Loucy (cell line): ENCODE measurements around the gene PIGT.

Source experiments
- H2AFZ ChIP-seq: fragments of 200-600 bp; sonication (generic); 2 replicates; pipeline ENCODE4 v1.6.0; 2016; ENCODE audit warnings: antibody characterized with exemption, mild to moderate bottlenecking, low read length, moderate library complexity
- H3F3A ChIP-seq: fragments of 200-600 bp; 2 replicates; pipeline ENCODE4 v1.6.0; 2016; ENCODE audit warnings: antibody characterized with exemption, low read depth, mild to moderate bottlenecking
- H3K27me3 ChIP-seq: fragments of 200-600 bp; sonication (generic); 2 replicates; pipeline ENCODE4 v1.6.1; 2014; ENCODE audit warnings: low read length, mild to moderate bottlenecking; ENCODE audit not compliant: insufficient read depth, poor library complexity, severe bottlenecking
- H3K36me3 ChIP-seq: fragments of 200-600 bp; sonication (generic); 2 replicates; pipeline ENCODE4 v1.6.1; 2016; ENCODE audit warnings: low read length; ENCODE audit not compliant: insufficient read depth
- H3K4me1 ChIP-seq: fragments of 200-600 bp; sonication (generic); 2 replicates; pipeline ENCODE4 v1.5.1; 2014; ENCODE audit warnings: low read length, mild to moderate bottlenecking; ENCODE audit not compliant: insufficient read depth, poor library complexity, severe bottlenecking
- H3K4me2 ChIP-seq: fragments of 200-600 bp; sonication (generic); 2 replicates; pipeline ENCODE4 v1.6.0; 2014; ENCODE audit warnings: antibody characterized with exemption, low read length, low read depth, mild to moderate bottlenecking; ENCODE audit not compliant: poor library complexity, severe bottlenecking
- H3K4me3 ChIP-seq: fragments of 200-600 bp; sonication (generic); 2 replicates; pipeline ENCODE4 v1.5.1; 2014; ENCODE audit warnings: low read length, mild to moderate bottlenecking, mixed read lengths; ENCODE audit not compliant: poor library complexity, severe bottlenecking
- H3K79me2 ChIP-seq: fragments of 200-600 bp; sonication (generic); 2 replicates; pipeline ENCODE4 v1.6.1; 2014; ENCODE audit warnings: low read length; ENCODE audit not compliant: insufficient read depth
- H3K9ac ChIP-seq: fragments of 200-600 bp; sonication (generic); 2 replicates; pipeline ENCODE4 v1.6.0; 2014; ENCODE audit warnings: mild to moderate bottlenecking, low read depth, low read length, moderate library complexity; ENCODE audit not compliant: poor library complexity, severe bottlenecking
- H3K9me2 ChIP-seq: fragments of 200-600 bp; sonication (generic); replicated peaks from 2 replicates; pipeline ENCODE4 v1.6.1; 2016; ENCODE audit warnings: low read depth, low read length, mixed read lengths
- H3K9me3 ChIP-seq: fragments of 200-600 bp; sonication (generic); 2 replicates; pipeline ENCODE4 v1.6.1; 2014; ENCODE audit warnings: mild to moderate bottlenecking, antibody characterized with exemption, low read length, low read depth; ENCODE audit not compliant: insufficient read depth
- H4K20me1 ChIP-seq: fragments of 200-600 bp; sonication (generic); 2 replicates; pipeline ENCODE4 v1.6.0; 2014; ENCODE audit warnings: antibody characterized with exemption, low read length, mild to moderate bottlenecking; ENCODE audit not compliant: insufficient read depth, poor library complexity, severe bottlenecking
- EZH2phosphoT487 ChIP-seq: fragments of 200-600 bp; IDR thresholded peaks from 2 replicates; pipeline ENCODE4 v1.6.1; 2018; ENCODE audit warnings: antibody characterized with exemption, mild to moderate bottlenecking, moderate library complexity, borderline replicate concordance
- TF ChIP-seq, protein P1 (sequence below): fragments of 200-600 bp; sonication (generic); conservative IDR thresholded peaks from 2 replicates; pipeline ENCODE4 v1.5.1; 2014; ENCODE audit warnings: mild to moderate bottlenecking, antibody characterized with exemption, low read length

Gene PIGT

GRCh38 chr20:45395114-45395415, 20.9 kb upstream of the PIGT start:
- H2AFZ ChIP-seq, result no peak overlapping the region
- TF ChIP-seq EZH2phosphoT487, result no peak
- TF ChIP-seq, protein P1, sequence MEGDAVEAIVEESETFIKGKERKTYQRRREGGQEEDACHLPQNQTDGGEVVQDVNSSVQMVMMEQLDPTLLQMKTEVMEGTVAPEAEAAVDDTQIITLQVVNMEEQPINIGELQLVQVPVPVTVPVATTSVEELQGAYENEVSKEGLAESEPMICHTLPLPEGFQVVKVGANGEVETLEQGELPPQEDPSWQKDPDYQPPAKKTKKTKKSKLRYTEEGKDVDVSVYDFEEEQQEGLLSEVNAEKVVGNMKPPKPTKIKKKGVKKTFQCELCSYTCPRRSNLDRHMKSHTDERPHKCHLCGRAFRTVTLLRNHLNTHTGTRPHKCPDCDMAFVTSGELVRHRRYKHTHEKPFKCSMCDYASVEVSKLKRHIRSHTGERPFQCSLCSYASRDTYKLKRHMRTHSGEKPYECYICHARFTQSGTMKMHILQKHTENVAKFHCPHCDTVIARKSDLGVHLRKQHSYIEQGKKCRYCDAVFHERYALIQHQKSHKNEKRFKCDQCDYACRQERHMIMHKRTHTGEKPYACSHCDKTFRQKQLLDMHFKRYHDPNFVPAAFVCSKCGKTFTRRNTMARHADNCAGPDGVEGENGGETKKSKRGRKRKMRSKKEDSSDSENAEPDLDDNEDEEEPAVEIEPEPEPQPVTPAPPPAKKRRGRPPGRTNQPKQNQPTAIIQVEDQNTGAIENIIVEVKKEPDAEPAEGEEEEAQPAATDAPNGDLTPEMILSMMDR, result no peak
- no peaks in the 10 kb centered on the region for H3K36me3 ChIP-seq
- no peaks in the 10 kb centered on the region for H3K27me3 ChIP-seq
- H3F3A ChIP-seq, result no peaks in the 10 kb centered on the region
- H3K4me2 ChIP-seq, result no peak overlapping the region
- H3K79me2 ChIP-seq, result no peaks in the 10 kb centered on the region
- H3K9me2 ChIP-seq, result no peaks in the 10 kb centered on the region
- no peaks in the 10 kb centered on the region for H4K20me1 ChIP-seq
- H3K4me3 ChIP-seq, result no peak overlapping the region
- no peaks in the 10 kb centered on the region; the same call in 1 of the 2 replicates for H3K9me3 ChIP-seq
- no peak overlapping the region for H3K9ac ChIP-seq
- no peaks in the 10 kb centered on the region for H3K4me1 ChIP-seq

DNA sequence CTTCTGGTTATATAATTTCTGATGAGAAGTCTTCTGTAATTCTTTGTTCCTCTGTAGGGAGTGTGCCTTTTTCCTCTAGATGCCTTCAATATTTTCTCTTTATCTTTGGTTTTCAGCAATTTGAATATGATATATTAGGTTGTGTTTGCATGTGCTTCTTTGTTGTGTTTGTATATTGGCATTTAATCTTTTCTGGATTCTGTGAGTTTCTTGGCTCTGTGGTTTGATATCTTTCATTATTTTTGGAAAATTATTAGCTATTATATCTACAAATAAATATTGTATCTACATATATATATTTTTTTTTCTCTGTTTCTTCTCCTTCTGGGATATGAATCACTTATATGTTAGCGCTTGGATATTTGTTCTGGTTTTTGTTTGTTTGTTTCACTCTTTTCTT, 16.9 kb upstream of the PIGT start:
- H3K4me1 ChIP-seq, result no peaks in the 10 kb centered on the region
- H3K36me3 ChIP-seq, result no peaks in the 10 kb centered on the region
- H4K20me1 ChIP-seq, result no peaks in the 10 kb centered on the region
- no peaks in the 10 kb centered on the region for H3K79me2 ChIP-seq
- no peak overlapping the region for H2AFZ ChIP-seq
- peaks cover 6% of the 10 kb centered on the region; the same call in 1 of the 2 replicates for H3K9me3 ChIP-seq
- no peak overlapping the region for H3K4me2 ChIP-seq
- H3K9ac ChIP-seq, result no peak overlapping the region
- H3F3A ChIP-seq, result no peaks in the 10 kb centered on the region
- no peak overlapping the region for H3K4me3 ChIP-seq
- H3K27me3 ChIP-seq, result no peaks in the 10 kb centered on the region
- TF ChIP-seq, protein P1, result no peak
- no peak for TF ChIP-seq EZH2phosphoT487
- H3K9me2 ChIP-seq, result no peaks in the 10 kb centered on the region

- no peak overlapping the region for H3K9ac ChIP-seq
- H3K36me3 ChIP-seq, result no peaks in the 10 kb centered on the region
- TF ChIP-seq, protein P1, result no peak
- no peak for TF ChIP-seq EZH2phosphoT487
- H2AFZ ChIP-seq, result no peak overlapping the region
- H3F3A ChIP-seq, result no peaks in the 10 kb centered on the region
- H3K4me3 ChIP-seq, result no peak overlapping the region
- H3K9me2 ChIP-seq, result no peaks in the 10 kb centered on the region
- no peaks in the 10 kb centered on the region for H3K4me1 ChIP-seq
- no peaks in the 10 kb centered on the region for H3K79me2 ChIP-seq
- no peaks in the 10 kb centered on the region for H4K20me1 ChIP-seq
- H3K27me3 ChIP-seq, result no peaks in the 10 kb centered on the region
- no peak overlapping the region for H3K4me2 ChIP-seq
- peaks cover 6% of the 10 kb centered on the region; the same call in 1 of the 2 replicates for H3K9me3 ChIP-seq
These were observed 15.5 kb upstream of the PIGT start for GRCh38 chr20:45400346-45401031.
